Natural killer cell treated with Interleukin-12 subunit alpha and Interleukin-12 subunit beta and Interleukin-15 and Interleukin-18, amount 100 ng/mL, for 72 hours (primary cell): ENCODE data around the gene TLR6. TPM values are rescaled to one million over a fixed set of nuclear protein-coding genes. Genes with fewer than 3 reads are reported as not detected.

ENCODE experiments used
- ATAC-seq, 2 donors: fragments of 150-1000 bp; cut with Tn5 transposase in 1 of 2; sonication (Bioruptor Pico), chemical (Tn5 transposase) in 1 of 2; 2 replicates each; pipeline ENCODE4 v1.10.0; 2021
- DNase-seq: peaks from one replicate; pipeline ENCODE4 v3.0.0; 2022; ENCODE audit warnings: low spot score
- H3K27ac Mint-ChIP-seq, 2 donors: 1 replicate in 1 of 2; 2 replicates in 1 of 2; pipeline ENCODE4 v1.8.0; 2022; ENCODE audit warnings: mixed read lengths in 2 of 2, mild to moderate bottlenecking in 1 of 2, moderate library complexity in 1 of 2
- H3K27me3 Mint-ChIP-seq, 2 donors: 1 replicate in 1 of 2; 2 replicates in 1 of 2; pipeline ENCODE4 v1.8.0; 2022; ENCODE audit warnings: mixed read lengths in 2 of 2
- H3K36me3 Mint-ChIP-seq: one replicate; pipeline ENCODE4 v1.8.0; 2022; ENCODE audit warnings: mixed read lengths
- H3K4me1 Mint-ChIP-seq, 2 donors: 1 replicate in 1 of 2; 2 replicates in 1 of 2; pipeline ENCODE4 v1.8.0; 2022; ENCODE audit warnings: low read depth in 2 of 2, mixed read lengths in 2 of 2, mild to moderate bottlenecking in 1 of 2
- H3K4me3 Mint-ChIP-seq: one replicate; pipeline ENCODE4 v1.8.0; 2022; ENCODE audit warnings: mixed read lengths
- H3K9me3 Mint-ChIP-seq: 2 replicates; pipeline ENCODE4 v1.8.0; 2022; ENCODE audit warnings: mixed read lengths
- total RNA-seq, 2 donors: library from RNA; stranded (reverse); gene quantifications; one replicate each; pipeline ENCODE4 v1.2.3, GENCODE V29; 2022

TLR6 gene
- total RNA-seq, 2 donors from 2014 or later: 4.4 to 4.5 TPM

GRCh38 chr4:38803833-38804653 is 52.6 kb downstream of the TLR6 start:
- ATAC-seq: peak; percentile 67 to 75
- DNase-seq: no peak
- peak overlapping the region; percentile 92 to 96 for H3K27ac Mint-ChIP-seq
- peaks cover 39% of the 10 kb centered on the region for H3K36me3 Mint-ChIP-seq
- H3K27me3 Mint-ChIP-seq: no peaks in the 10 kb centered on the region
- H3K9me3 Mint-ChIP-seq: peaks cover 12% of the 10 kb centered on the region
- peaks cover 31 to 39% of the 10 kb centered on the region in 2 donors for H3K4me1 Mint-ChIP-seq
- H3K4me3 Mint-ChIP-seq: peak overlapping the region; percentile 93

GRCh38 chr4:38802561-38803355 is 53.9 kb downstream of the TLR6 start:
- Mint-ChIP-seq H3K4me1 (peaks cover 31 to 39% of the 10 kb centered on the region in 2 donors), H3K9me3 (peaks cover 13% of the 10 kb centered on the region), H3K27me3 (no peaks in the 10 kb centered on the region), H3K4me3 (peak overlapping the region; percentile 93), H3K36me3 (peaks cover 52% of the 10 kb centered on the region), H3K27ac (peak overlapping the region; percentile 92 to 96)
- ATAC-seq: no peak
- no peak for DNase-seq

GRCh38 chr4:38800961-38801450 is 55.6 kb downstream of the TLR6 start:
- Mint-ChIP-seq H3K27ac (no peak overlapping the region), H3K4me3 (no peak overlapping the region), H3K9me3 (peaks cover 16% of the 10 kb centered on the region), H3K27me3 (no peaks in the 10 kb centered on the region), H3K4me1 (peaks cover 31 to 38% of the 10 kb centered on the region in 2 donors), H3K36me3 (peaks cover 70% of the 10 kb centered on the region)
- DNase-seq (no peak), ATAC-seq (no peak)

- H3K27ac Mint-ChIP-seq: no peak overlapping the region
- no peak for DNase-seq
- H3K9me3 Mint-ChIP-seq: peaks cover 16% of the 10 kb centered on the region
- no peak overlapping the region for H3K4me3 Mint-ChIP-seq
- ATAC-seq: no peak
- peaks cover 70% of the 10 kb centered on the region for H3K36me3 Mint-ChIP-seq
- H3K27me3 Mint-ChIP-seq: no peaks in the 10 kb centered on the region
- H3K4me1 Mint-ChIP-seq: peaks cover 28 to 32% of the 10 kb centered on the region in 2 donors
Measured at GRCh38 chr4:38800366-38800765, 56.3 kb downstream of the TLR6 start.

GRCh38 chr4:38795087-38795486 is 61.5 kb downstream of the TLR6 start:
- DNase-seq (no peak), ATAC-seq (no peak)
- peaks cover 69% of the 10 kb centered on the region for H3K36me3 Mint-ChIP-seq
- peaks cover 25% of the 10 kb centered on the region for H3K9me3 Mint-ChIP-seq
- H3K4me1 Mint-ChIP-seq: peaks cover 13 to 16% of the 10 kb centered on the region in 2 donors
- H3K27ac Mint-ChIP-seq: no peak overlapping the region
- no peaks in the 10 kb centered on the region for H3K27me3 Mint-ChIP-seq
- H3K4me3 Mint-ChIP-seq: no peak overlapping the region

- H3K4me1 Mint-ChIP-seq: peaks cover 12 to 13% of the 10 kb centered on the region in 2 donors
- H3K4me3 Mint-ChIP-seq: no peak overlapping the region
- H3K36me3 Mint-ChIP-seq: peaks cover 63% of the 10 kb centered on the region
- ATAC-seq (no peak), DNase-seq (no peak)
- H3K27me3 Mint-ChIP-seq: no peaks in the 10 kb centered on the region
- H3K9me3 Mint-ChIP-seq: peaks cover 22% of the 10 kb centered on the region
- H3K27ac Mint-ChIP-seq: no peak overlapping the region
Measured at GRCh38 chr4:38794051-38794450, 62.6 kb downstream of the TLR6 start.

GRCh38 chr4:38791010-38791409 is 65.6 kb downstream of the TLR6 start:
- peaks cover 33% of the 10 kb centered on the region for H3K36me3 Mint-ChIP-seq
- H3K27ac Mint-ChIP-seq: peak overlapping the region; percentile 76 to 88
- no peaks in the 10 kb centered on the region for H3K27me3 Mint-ChIP-seq
- ATAC-seq (peak; percentile 68 to 73), DNase-seq (no peak)
- peaks cover 17% of the 10 kb centered on the region for H3K9me3 Mint-ChIP-seq
- H3K4me3 Mint-ChIP-seq: peak overlapping the region; percentile 72
- H3K4me1 Mint-ChIP-seq: peaks cover 15 to 17% of the 10 kb centered on the region in 2 donors

GRCh38 chr4:38788317-38788716 is 68.3 kb downstream of the TLR6 start:
- peaks cover 9% of the 10 kb centered on the region for H3K9me3 Mint-ChIP-seq
- H3K36me3 Mint-ChIP-seq: peaks cover 19% of the 10 kb centered on the region
- H3K4me3 Mint-ChIP-seq: no peak overlapping the region
- H3K4me1 Mint-ChIP-seq: peaks cover 21 to 23% of the 10 kb centered on the region in 2 donors
- H3K27me3 Mint-ChIP-seq: no peaks in the 10 kb centered on the region
- H3K27ac Mint-ChIP-seq: peak overlapping the region in 1 of 2 donors; percentile 77
- ATAC-seq (no peak), DNase-seq (no peak)

GRCh38 chr4:38787693-38788092 is 68.9 kb downstream of the TLR6 start:
- Mint-ChIP-seq H3K4me3 (no peak overlapping the region), H3K4me1 (peaks cover 23 to 26% of the 10 kb centered on the region in 2 donors), H3K27me3 (peaks cover 1 to 4% of the 10 kb centered on the region in 2 donors), H3K36me3 (peaks cover 18% of the 10 kb centered on the region), H3K9me3 (peaks cover 9% of the 10 kb centered on the region), H3K27ac (peak overlapping the region in 1 of 2 donors; percentile 77)
- DNase-seq (no peak), ATAC-seq (no peak)

GRCh38 chr4:38785901-38786402 is 70.7 kb downstream of the TLR6 start:
- DNase-seq (no peak), ATAC-seq (peak; percentile 67 to 76)
- Mint-ChIP-seq H3K27me3 (peaks cover 2 to 6% of the 10 kb centered on the region in 2 donors), H3K27ac (peak overlapping the region in 1 of 2 donors; percentile 21), H3K9me3 (peaks cover 5% of the 10 kb centered on the region), H3K4me1 (peaks cover 18 to 21% of the 10 kb centered on the region in 2 donors), H3K4me3 (peak overlapping the region; percentile 15), H3K36me3 (peaks cover 12% of the 10 kb centered on the region)

GRCh38 chr4:38785041-38785790 is 71.4 kb downstream of the TLR6 start:
- Mint-ChIP-seq H3K36me3 (peaks cover 6% of the 10 kb centered on the region), H3K9me3 (peaks cover 3% of the 10 kb centered on the region), H3K4me1 (peaks cover 15 to 17% of the 10 kb centered on the region in 2 donors), H3K27ac (no peak overlapping the region), H3K4me3 (no peak overlapping the region), H3K27me3 (peaks cover 2 to 6% of the 10 kb centered on the region in 2 donors)
- ATAC-seq: no peak
- no peak for DNase-seq

GRCh38 chr4:38784141-38784540 is 72.5 kb downstream of the TLR6 start:
- no peak for ATAC-seq
- no peaks in the 10 kb centered on the region for H3K36me3 Mint-ChIP-seq
- H3K4me3 Mint-ChIP-seq: no peak overlapping the region
- peaks cover 15 to 17% of the 10 kb centered on the region in 2 donors for H3K4me1 Mint-ChIP-seq
- peak overlapping the region in 1 of 2 donors; percentile 1 for H3K27ac Mint-ChIP-seq
- DNase-seq: no peak
- peaks cover 2 to 6% of the 10 kb centered on the region in 2 donors for H3K27me3 Mint-ChIP-seq
- no peaks in the 10 kb centered on the region for H3K9me3 Mint-ChIP-seq

- Mint-ChIP-seq H3K27me3 (peaks cover 2 to 6% of the 10 kb centered on the region in 2 donors), H3K36me3 (no peaks in the 10 kb centered on the region), H3K4me3 (no peak overlapping the region), H3K9me3 (no peaks in the 10 kb centered on the region), H3K4me1 (peaks cover 15 to 17% of the 10 kb centered on the region in 2 donors), H3K27ac (peak overlapping the region in 1 of 2 donors; percentile 1)
- no peak for DNase-seq
- no peak for ATAC-seq
Measured at GRCh38 chr4:38783109-38783460, 73.5 kb downstream of the TLR6 start.
